HG03103 (cell line): ENCODE measurements around the gene SECTM1.

ENCODE experiments used
- ATAC-seq: cut with Tn5 transposase; IDR thresholded peaks from one replicate; pipeline ENCODE4 v1.9.1; 2021; ENCODE audit warnings: low read depth; ENCODE audit not compliant: unreplicated experiment

Gene SECTM1

DNA sequence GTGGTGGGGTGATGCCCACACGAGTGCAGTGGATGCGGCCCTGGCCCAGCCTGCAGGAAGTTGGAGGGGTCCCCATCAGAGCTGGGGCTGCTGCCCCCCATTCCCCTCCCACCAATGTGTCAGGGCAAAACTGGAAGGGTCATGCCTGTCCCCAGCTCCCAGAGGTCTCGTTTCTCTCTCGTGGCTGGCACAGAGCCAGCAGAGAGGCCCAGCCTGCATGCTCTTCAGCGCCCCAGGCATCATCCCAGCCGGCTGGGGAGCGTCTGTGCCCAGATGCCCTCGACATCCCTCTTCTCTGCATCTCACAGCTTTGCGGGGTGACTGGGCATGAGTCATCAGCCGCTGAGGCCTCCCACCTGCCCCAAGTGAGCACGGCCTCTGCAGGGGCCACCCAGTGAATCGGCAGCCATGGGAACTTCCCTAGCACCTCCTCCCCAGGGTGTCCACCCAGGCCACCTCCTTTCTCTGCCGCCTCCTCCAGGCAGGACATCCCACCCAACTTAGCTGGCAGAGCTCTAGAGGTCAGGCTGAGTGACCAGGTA lies 50.3 kb downstream of the SECTM1 start:
- ATAC-seq, result no peak

DNA sequence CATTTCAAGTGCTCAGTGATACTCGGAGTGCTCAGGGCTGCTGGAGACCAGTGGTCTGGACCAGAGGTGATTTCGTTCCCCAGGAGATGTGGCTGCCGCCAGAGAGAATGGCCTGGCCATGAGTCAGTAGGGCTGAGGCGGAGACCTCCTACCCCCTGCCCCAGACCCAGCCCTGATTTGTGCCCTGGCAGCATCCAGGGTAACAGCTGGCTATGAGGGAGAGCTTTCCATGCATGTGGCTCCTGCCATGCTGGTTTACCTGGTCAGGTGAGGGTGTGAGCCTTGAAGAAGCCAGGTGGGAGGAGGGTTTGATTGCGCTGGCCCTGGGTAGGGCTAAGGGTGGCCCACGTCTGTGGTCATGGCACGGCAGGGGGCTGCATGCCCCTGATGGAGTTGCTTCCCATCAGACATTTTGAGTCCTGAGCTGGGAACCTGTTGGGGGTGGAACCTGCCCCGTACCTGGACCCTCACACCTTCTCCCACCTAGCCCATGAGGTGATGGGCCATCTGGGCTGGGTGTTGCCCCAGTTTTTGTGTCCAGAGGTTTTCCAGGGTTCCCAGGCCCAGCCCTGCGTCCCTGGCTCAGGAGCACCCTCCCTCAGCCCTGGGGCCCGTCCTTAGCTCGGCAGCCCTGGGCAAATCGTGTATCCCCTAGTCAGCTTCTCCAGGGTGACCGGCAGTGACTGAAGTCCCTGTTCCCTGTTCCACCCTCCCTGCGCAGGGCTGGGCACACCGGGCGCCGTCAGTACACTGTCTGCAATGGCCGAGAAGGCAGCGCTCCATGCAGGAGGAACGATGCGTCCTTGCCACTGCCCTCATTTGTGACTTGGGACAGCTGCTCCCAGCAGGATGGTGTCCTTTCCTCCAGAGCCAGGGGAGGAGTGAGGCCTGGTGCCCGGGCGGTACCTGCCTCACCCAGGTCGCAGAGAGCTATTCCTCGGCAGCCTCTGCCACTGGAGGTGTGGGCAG lies 51.0 kb downstream of the SECTM1 start:
- ATAC-seq, result no peak

DNA sequence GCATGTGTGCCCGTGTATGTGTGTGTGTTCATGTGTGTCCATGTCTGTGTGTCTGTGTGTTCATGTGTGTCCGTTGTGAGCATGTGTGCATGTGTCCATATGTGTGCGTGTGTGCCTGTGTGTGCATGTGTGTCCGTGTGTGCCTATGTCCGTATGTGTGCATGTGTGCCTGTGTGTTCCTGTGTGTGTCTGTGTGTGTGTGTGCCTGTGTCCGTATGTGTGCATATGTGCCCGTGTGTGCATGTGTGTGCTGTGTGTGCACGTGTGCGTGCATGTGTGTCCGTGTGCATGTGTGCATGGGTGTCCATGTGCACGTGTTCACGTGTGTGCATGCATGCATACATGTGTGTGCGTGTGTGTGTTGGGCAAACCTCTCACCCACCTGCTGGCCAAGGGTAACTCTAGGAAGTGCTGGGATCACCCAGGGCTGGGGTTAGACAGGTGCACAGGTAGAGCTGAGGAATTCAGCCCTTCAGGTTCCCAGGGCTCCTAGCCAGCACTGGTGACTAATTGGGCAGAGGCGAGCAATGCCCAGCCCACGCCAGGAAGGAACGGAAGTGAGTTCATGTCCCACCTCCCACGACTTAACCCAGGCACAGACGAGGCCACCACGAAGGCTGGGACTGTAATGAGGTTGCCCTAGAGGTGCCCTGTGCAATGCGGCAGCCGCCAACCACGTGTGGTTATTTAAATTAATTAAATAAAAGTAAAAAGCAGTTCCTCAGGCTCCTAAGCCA lies 51.9 kb downstream of the SECTM1 start:
- ATAC-seq, result no peak

DNA sequence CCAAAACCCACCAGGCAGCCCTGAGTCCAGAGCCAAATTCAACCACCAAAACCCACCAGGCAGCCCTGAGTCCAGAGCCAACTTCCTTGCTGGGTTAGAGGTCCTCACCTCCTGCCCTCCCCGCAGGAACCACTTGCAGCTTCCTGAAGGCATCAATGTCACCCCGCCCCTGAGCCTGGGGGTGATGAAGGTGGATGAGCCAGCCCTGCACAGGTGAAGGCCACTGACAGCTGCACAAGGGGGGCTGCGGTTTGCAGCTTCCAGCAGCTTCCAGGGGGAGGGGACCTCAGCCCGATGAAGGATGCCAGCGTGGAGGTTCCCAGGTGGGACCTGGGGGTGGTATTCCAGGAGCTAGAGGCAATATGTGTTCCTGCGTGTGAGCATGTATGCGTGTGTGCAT lies 52.5 kb downstream of the SECTM1 start:
- ATAC-seq, result no peak

DNA sequence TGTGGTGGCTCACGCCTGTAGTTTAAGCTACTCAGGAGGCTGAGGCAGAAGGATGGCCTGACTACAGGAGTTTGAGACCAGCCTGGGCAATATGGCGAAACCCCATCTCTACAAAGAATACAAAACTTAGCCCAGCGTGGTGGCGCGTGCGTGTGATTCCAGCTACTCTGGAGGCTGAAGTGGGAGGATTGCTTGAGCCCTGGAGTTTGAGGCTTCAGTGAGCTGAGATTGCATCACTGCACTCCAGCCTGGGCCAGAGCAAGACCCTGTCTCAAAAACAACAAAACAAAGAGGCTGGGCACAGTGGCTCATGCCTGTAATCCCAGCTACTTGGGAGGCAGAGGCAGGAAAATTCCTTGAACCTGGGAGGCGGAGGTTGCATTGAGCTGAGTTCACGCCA lies 53.0 kb downstream of the SECTM1 start:
- ATAC-seq, result no peak

DNA sequence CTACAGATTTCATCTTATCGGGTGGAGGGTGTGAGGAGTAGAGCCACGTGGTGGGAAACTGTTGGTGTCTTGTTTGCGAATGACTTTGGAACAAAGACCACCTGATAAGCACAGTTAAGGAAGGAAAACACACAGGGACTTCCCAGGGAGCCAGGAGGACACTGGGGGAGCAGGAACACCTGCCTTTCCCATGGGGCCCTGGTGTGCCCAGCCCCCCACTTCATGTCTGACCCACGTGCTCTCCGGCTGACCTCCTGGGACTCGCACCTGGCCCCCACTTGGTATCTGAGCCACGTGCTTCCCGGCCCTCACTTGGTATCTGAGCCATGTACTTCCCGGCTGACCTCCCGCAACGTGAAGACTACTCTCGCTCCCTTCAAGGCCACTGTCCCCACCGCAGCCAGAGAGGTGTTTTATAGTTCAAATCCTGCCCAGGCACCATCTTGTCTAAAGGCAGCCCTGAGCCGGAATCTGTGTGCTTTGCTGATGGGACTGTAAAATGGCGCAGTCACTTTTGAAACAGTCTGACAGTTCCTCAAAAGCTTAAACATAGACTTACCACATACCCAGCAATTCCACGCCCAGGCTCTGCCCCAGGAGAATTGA lies 54.7 kb downstream of the SECTM1 start:
- ATAC-seq, result no peak

DNA sequence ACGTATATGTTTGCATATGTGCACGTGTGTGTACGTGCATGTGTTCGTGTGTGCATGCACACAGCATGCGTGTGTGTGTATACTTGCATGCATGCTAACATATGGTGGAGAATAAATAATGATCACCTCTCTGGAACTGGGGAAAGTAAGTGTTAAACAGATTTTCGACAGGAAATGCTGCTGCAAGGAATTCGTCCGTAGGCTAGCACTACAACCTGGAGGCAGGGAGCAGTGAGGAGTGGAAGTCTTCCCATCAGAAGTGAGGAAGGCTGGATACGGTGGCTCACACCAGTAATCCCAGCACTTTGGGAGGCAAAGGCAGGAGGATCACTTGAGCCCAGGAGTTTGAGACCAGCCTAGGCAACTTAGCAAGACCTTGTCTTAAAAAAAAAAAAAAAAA lies 55.3 kb downstream of the SECTM1 start:
- no peak for ATAC-seq

DNA sequence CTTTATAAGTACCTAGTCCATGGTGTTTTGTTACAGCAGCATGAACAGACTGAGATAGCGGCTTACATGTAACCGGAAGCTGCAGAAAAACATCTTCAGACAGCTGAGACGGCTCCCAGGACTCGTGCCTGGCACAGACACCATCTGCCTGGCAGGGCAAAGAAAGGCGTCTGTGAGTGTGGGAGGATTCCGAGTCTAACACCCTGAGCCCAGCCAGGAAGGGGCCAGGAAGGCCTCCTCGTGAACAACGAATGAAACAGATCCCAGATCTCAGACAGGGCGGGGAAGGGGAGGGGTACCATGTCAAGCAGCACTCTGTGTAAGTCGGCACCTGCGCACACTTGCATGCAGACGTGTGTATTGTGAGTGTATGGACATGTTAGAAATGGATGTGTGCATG lies 55.7 kb downstream of the SECTM1 start:
- ATAC-seq, result no peak

DNA sequence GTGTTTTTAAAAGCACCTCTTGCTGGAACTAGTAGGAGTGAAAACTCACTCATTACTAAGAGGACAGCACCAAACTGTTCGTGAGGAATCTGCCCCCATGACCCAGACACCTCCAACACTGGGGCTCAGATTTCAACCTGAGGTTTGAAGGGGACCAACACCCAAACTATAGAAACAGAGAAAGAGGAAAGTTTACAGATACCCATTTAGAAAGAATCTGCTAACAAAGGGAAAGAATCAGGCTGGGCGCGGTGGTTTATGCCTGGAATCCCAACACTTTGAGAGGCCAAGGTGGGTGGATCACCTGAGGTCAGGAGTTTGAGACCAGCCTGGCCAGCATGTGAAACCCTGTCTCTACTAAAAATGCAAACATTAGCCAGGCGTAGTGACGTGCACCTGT lies 56.6 kb downstream of the SECTM1 start:
- no peak for ATAC-seq

DNA sequence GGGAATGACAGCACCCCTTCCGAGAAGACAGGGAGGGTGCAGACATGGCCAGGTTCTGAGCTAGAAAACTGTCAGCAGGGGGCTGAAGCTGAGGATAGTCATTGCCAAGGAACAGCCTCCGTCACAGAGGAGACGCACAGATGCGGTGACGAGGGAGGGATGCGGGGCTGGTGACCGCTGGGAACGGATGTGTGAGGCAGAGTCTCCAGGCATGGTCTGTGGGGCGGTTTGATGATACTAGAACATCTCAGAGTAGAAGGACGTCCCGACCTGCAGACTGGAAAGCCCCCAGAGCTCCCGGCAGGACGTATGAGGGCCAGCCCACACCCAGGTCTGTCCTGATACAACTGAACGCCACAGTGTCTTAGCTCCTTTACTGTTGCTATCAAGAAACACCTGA lies 58.2 kb downstream of the SECTM1 start:
- no peak for ATAC-seq

DNA sequence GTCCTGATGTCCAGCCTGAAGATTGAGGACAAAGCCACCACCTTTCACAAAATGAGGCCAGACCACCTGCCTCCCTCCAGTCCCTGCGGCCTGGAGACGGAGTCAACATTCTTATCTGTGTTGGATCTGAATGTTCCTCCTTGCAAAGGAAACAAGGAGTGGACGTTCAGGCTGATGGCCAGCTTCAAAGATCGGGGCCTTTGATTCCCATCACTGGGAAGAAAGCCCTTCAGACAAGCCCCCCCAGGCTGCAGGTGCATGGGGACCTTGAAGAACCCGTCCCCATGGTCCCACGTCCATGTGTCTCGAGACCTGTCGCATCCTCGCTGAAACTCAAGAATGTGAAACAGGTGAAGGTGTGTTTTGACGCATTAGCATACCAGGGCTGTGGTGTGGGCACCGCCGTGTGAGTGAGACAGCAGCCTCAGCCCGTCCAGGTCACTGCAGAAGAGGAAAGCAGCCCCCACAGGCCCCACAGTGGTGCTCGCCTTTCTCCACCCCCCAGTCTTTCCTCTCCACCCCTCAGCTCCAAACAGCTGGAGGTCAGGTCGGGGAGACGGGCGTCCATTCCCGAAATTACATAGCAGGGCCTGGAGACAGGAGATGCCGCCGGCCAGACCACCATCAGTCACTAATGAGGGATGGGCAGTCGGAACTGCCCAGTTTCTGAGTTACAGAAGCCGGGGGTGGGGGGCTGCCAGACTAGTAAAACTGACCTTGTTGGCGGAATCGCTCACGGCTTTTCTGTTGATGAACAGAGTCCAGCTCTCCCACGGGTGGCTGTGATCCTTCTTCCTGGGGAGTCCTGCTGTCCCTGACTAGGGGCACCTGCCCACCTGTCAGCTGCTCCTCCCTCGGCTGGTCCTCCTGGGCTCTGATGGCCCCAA lies 59.2 kb downstream of the SECTM1 start:
- no peak for ATAC-seq

DNA sequence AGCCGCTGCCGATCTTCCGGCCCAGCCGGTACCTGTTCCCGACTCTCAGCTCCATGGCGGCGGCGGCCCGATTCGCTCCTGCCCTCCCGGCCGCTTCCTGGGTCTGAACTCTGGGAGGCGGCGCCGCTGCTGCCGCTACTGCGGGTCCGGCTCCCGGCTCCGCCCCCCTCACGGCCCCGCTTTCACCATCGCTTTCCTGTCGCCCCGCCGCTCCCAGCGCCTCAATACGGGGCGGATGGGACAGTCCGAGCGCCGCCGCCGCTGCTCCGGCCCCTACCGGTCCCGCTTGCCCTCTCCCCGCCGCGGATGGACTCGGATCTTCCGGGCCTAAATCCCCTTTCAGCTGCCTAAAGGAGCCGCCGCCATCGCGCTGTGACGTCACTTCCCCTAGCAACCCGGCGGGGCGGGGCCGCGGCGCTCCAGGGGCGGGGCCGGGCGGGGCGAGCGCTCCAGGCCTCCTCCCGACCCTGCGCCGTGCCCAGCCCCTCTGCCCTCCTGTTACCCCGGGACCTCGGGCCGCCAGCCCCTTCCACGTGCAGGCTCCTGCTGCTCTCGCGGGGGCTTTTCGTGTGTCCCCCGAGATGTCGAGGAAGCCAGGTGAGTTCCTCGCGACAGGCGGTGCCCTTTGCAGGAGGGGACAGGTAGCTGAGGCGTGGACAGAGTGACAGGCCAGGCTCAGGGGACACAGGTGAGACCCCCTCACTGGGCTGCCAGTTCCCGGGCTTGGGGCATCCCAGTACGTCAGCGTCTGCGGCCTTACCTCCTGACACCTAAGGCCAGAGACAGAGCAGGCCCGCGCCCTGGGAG lies 60.0 kb downstream of the SECTM1 start, which contains the start of gene CSNK1D:
TSS of gene CSNK1D (minus strand) at position 374 of the 807 bp plus-strand sequence. CDS start at position 55, 319 bp downstream.
- ATAC-seq, result peak; percentile 54

DNA sequence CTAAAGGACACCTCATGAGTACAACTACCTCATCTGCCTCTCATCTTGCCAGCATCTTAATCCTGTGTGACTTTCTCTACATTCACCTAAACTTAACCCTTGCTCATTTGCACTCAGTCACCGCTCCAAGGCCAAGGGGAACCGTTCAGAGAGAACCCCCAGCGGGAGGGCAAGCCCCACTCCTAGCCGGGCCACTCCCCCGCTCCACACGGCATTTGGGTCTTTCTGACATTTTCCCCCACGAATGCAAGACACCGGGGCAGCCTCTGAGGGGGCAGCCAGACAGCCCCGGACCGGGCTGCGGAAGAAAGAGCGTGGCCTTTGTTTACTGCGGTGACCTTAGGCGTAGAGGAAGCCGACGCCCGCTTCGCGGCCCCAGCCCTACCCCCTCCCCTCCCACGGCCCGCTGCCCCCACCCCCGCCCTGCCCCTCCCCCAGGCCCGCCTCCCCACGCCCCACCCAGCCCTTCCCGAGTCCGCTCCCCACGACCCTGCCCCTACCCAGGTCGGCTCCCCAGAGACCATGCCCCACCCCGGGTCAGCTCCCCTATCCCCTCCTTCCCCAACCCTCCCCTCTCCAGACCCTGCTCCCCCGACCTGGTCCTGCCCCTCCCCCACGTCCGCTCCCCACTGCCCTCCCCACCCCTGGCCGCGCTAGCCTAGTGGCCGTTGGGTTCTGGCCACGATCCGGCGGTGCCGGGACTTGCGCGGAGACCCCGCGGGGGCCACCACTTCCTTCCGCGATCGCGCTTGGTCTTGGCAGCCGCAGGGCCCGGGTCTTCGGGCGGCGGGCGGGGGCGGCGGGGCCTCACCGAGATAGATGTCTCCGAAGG lies 60.9 kb downstream of the SECTM1 start:
- ATAC-seq, result peak; percentile 12

DNA sequence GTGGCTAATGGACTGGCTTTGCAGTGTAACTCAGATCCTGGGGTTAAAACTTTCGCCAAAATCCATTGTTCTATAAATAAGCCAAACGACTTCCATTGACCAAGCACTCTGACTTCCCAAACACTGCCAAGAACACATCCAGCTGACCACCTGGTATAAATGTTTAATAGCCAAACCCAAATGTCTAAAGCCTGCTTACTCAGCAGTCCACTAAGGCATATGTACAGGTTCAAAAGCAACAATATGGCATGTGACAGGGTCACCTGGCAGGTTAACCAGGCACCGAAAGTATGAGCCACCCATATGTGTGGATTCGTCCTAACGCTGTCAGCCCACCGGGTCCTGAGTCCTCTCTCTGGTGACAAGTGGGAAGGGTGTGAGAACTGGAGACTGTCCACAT lies 62.2 kb downstream of the SECTM1 start:
- ATAC-seq, result no peak
